Stimulated activated CD8-positive, alpha-beta memory T cell treated with anti-CD3 and anti-CD28 coated beads, Interleukin-4, amount 100 ng/mL, for 48 hours (primary cell): ENCODE data around the gene FCGR2B.
"Not testable (repeated sequence)": the region's sequence is repeated elsewhere in the genome, so short reads cannot be mapped to it uniquely, and the experiment has no call there.

Experiments
- DNase-seq: peaks from one replicate; pipeline ENCODE4 v3.0.0-alpha.2; 2020

Gene FCGR2B

GRCh38 chr1:161647507-161648360, 15.2 kb upstream of the FCGR2B start:
- DNase-seq: not testable (repeated sequence)

DNA sequence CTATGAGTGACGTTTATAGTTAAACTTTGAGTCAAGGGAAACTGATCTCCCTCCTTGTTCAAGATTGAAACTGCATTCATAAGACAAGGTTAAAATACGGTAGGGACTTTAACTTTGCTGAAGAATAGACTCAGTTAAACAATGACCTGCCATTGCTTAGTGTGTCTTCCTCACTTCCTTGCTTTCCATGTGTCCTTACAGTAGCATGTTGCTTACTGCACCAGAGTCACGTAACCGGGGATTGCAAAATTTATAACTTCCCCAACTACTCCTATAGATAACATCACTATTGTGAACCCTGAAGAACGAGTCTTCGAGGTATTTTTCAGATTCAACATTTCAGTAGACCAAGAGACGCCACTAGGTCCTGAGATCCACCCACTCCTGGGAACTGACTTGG, 9.4 kb upstream of the FCGR2B start:
- DNase-seq: not testable (repeated sequence)

GRCh38 chr1:161653971-161654370, 9.0 kb upstream of the FCGR2B start:
- DNase-seq: not testable (repeated sequence)

DNA sequence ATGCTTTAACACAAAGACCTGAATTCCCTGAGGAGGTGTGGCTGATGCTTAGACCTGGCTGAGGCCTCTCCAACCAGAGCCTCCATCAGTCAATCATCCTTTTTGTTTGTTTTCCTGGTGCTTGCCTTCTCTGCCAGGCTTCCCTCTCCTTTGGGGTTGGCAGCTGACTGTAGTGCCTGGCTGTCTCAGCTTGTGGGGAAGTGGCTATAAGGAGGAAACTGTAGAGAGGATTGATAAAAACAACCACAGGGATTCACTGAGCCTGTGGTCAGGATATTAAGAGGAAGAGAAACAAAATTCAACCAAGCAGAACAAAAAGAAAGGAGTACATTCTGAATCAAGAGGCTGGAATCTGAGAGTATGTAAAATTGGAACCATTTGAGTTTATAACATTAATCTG, 4.4 kb upstream of the FCGR2B start:
- DNase-seq: not testable (repeated sequence)

GRCh38 chr1:161661660-161662311, 1.2 kb upstream of the FCGR2B start:
- DNase-seq: not testable (repeated sequence)

- not testable (repeated sequence) for DNase-seq
Observed at GRCh38 chr1:161663569-161663968, 626 bp downstream of the FCGR2B start.

DNA sequence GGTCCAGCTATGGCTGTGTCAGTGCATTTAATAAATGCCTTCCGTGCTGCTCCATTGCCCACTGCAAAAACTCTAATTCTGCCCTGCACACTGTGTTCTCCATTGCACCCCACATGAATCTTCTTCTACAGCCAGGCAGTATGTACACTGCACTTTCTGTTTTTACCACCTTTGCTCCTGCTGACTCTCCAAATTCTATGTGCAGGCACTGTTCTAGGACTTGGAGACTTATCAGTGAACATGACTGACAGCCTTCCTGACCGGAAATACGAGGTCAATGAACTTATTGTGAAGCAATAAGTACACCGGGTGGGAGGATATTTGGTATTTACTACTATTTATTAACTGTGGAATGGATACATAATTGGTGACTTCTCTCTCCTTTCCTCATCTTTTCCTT, 1.7 kb downstream of the FCGR2B start:
- DNase-seq: not testable (repeated sequence)

DNA sequence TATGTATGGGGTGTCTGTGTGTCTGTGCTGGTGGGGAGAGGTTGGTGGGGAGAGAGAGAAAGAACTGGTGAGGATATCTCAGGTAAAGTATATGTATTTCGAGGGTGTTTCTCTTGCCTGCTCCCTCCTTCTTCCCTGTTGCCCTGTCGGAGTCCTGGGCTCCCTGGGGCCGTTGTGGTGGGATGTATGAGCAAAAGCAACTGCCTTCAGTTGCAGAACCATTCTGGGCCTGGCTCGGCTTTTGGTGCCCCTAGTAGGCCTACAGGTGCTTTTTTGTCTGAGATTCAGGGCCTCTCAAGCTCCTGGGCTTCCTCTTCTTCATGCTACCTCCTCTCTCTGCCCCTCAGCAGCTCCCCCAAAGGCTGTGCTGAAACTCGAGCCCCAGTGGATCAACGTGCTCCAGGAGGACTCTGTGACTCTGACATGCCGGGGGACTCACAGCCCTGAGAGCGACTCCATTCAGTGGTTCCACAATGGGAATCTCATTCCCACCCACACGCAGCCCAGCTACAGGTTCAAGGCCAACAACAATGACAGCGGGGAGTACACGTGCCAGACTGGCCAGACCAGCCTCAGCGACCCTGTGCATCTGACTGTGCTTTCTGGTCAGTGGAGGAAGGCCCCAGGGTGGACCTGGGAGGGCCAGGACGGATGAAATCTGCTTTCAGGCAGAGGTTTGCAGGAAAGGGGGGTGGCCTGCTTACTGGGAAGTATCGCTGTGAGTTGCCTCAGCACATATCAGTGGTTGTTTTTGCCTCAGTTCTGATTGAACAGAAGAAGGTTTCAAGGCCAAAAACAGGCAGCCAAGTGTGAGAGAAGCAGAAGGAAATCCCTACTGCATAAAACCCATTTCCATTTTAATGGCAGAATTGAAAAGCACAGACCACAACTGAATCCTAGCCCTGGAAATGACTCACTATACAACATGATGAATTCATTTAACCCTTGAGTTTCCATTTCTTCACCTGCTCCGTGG, 8.4 kb downstream of the FCGR2B start:
- not testable (repeated sequence) for DNase-seq

GRCh38 chr1:161673437-161673836, 10.5 kb downstream of the FCGR2B start:
- not testable (repeated sequence) for DNase-seq

- DNase-seq: not testable (repeated sequence)
Observed at GRCh38 chr1:161674447-161674846, 11.5 kb downstream of the FCGR2B start.

DNA sequence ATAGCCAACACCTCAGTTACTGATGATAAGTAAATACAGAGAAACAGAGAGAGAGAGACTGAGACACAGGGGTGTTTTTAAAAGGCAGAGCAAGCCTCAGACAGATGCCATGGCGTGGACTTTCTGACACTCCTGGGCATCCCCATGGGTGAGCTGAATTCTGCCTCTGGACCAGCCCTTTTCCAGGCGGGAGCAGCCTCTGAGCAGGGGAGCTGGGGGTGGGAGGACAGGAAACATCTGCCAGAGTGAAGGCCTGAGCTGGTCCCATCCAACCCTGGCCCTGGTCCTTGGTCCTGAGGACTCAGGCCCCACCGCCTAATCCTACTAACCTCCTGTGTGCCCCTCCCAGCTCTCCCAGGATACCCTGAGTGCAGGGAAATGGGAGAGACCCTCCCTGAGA, 12.0 kb downstream of the FCGR2B start:
- DNase-seq: not testable (repeated sequence)

- no peak for DNase-seq
Observed at GRCh38 chr1:161676441-161676840, 13.5 kb downstream of the FCGR2B start.

GRCh38 chr1:161676958-161677689, 14.2 kb downstream of the FCGR2B start:
- DNase-seq: no peak

- no peak for DNase-seq
Observed at GRCh38 chr1:161678500-161678899, 15.6 kb downstream of the FCGR2B start.

DNA sequence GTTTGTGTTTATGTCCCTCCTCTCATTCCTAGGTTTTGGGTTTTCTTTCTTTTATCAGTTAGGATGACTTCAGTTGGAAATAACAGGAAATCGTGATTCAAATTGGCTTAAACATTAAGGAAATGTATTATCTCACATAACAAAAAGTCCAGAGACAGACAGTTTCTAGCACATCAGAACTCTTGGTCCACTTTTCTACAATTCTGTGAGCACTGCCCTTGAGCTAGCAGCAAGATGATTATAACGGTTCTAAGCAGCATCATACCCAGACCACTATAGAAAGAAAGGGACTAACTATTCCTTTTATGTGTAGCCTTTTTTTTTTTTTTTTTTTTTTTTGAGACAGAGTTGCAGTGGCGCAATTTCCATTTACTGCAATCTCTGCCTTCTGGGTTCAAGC, 18.9 kb downstream of the FCGR2B start:
- no peak for DNase-seq

GRCh38 chr1:161688946-161689345, 26.0 kb downstream of the FCGR2B start:
- DNase-seq: no peak

GRCh38 chr1:161691846-161692245, 28.9 kb downstream of the FCGR2B start:
- DNase-seq: no peak

- not testable (repeated sequence) for DNase-seq
Observed at GRCh38 chr1:161693020-161693712, 30.2 kb downstream of the FCGR2B start.

DNA sequence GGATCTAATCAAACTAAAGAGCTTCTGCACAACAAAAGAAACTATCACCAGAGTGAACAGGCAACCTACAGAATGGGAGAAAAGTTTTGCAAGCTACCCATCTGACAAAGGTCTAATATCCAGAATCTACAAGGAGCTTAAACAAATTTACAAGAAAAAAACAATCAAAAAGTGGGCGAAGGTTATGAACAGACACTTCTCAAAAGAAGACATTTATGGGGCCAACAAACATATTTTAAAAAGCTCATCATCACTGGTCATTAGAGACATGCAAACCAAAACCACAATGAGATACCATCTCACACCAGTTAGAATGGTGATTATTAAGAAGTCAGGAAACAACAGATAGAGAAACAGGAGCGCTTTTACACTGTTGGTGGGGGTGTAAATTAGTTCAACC, 35.4 kb downstream of the FCGR2B start:
- DNase-seq: not testable (repeated sequence)

DNA sequence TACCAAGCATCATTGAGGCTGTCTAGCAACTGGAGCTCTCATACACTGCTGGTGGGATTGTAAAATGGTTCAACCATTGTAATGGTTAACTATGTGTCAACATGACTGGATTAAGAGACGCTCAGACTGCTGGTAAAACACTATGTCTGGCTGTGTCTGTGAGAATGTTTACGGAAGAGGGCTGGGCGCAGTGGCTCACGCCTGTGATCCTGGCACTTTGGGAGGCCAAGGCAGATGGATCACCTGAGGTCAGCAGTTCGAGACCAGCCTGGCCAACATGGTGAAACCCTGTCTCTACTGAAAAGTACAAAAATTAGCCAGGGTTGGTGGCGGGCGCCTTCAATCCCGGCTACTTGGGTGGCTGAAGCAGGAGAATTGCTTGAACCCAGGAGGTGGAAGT, 39.3 kb downstream of the FCGR2B start:
- no peak for DNase-seq

DNA sequence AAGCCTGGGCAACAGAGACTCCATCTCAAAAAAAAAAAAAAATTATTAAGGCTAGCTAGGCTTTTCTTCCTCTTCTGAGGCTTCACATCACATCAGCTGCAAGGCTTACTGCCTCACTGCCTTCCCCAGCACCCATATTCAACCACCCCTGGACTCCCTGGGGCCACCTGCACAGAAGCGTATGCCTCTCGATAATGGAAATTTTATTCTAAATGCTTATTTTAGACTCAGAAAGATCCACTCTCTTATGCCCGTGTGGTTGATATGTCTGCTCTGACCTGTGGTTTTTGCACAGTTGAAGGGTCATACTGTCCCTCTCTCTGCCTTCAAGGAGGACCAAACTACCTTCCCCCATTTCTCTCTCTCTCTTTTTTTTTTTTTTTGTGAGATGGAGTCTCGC, 42.6 kb downstream of the FCGR2B start:
- no peak for DNase-seq

GRCh38 chr1:161706113-161706481, 43.2 kb downstream of the FCGR2B start:
- no peak for DNase-seq
